HFF-Myc (cell line): ENCODE measurements around the gene SPTBN1.

ENCODE experiments used
- DNase-seq: peaks from one replicate; pipeline ENCODE4 v3.0.0-alpha.2; 2011; ENCODE audit warnings: low read depth; ENCODE audit errors: extremely low read depth
- H3K4me3 ChIP-seq: replicated peaks from 2 replicates; pipeline ENCODE4 v1.5.1; 2011; ENCODE audit warnings: low read depth, mild to moderate bottlenecking, control low read depth, low read length
- CTCF ChIP-seq: IDR thresholded peaks from 2 replicates; pipeline ENCODE4 v1.5.1; 2012; ENCODE audit warnings: mild to moderate bottlenecking, low read depth, low read length, control low read depth; ENCODE audit errors: missing control alignments

The SPTBN1 gene

DNA sequence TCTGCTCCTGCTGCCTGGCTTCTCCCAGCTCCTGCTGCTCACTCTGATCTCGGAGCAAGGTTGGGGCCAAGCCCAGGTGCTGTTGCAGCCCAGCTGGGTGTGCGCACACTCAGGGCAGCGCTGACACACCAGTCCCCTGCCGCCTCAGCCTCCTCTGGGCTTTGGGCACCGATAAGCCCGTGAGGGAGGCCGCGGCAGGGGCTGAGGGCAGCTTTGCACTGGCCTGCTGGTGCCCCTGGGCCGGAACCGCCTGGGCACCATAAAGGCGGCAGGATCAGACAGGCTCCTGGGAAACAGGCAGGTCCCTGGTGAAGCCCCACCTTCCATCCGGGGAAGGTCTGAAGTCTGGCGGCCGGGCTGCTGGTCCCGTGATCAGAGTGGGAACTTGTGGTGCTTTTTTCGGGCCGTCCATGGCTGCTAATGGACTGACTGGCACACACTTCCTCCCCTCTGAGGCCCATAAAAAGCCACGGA is 253.2 kb downstream of the SPTBN1 start:
- TF ChIP-seq CTCF = no peak
- DNase-seq = no peak
- peak overlapping the region; percentile 22; the same call in 1 of the 2 replicates for H3K4me3 ChIP-seq

DNA sequence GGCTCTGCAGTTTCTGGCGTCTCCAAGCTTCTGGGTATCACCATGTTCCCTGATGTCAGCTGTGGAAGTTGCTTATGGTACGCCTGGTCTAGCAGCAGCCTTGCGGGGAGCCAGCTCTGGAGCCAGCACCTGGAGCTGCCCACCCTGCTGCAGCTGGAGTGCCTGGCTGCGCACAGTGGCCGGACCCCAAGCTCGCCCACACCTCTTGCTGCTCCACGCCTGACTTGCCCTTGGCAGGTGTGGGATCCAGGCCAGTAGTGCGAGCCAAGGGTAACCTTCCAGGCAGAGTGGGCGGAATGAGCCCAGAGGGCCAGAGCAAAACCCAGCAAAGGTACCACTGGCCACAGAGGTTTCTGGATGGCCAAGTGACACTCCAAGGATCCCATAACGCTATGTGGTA is 254.1 kb downstream of the SPTBN1 start:
- DNase-seq = no peak
- H3K4me3 ChIP-seq = no peak overlapping the region
- no peak for TF ChIP-seq CTCF

DNA sequence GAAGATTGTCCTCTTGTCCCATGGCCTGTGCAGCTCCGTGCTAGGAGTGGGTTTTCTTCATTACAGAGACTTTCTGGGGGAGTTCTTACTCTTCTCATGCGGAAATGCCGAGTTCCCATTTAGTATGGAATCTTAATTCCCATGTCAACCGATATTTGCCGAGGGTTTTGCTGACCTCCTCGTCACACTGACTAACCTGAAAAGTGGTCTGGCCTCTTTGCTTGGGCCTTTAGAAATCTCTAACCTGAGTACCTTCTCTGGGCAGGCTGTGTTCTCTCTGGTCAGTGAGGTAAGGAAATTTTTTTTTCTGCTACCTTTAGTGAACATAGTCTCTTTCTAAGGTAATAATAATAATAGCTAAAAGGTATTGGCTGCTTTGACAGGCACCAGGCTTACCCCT is 256.4 kb downstream of the SPTBN1 start:
- no peak overlapping the region for H3K4me3 ChIP-seq
- no peak for DNase-seq
- TF ChIP-seq CTCF = no peak

- TF ChIP-seq CTCF = no peak
- DNase-seq = no peak
- H3K4me3 ChIP-seq = no peak overlapping the region
Observed at GRCh38 chr2:54714996-54715395, 258.9 kb downstream of the SPTBN1 start.

- TF ChIP-seq CTCF = no peak
- H3K4me3 ChIP-seq = no peak overlapping the region
- DNase-seq = no peak
Observed at GRCh38 chr2:54716375-54716774, 260.2 kb downstream of the SPTBN1 start.

DNA sequence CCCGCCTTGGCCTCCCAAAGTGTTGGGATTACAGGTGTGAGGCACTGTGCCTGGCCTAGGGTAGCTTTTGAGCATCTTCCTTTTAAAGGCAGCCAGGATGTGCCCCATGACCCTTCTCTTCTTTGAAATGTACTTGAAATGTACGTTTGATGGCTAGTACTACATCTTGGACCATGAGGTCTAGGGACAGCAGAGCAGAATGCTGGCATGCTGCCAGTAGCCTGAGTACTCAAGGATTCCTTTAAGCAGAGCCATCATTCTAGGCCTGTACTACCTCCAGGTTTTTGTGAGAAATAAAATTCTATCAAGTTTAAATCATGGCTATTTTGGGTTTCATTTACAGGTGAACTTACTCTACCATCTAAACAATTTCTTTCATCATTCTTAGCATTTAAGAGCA is 264.4 kb downstream of the SPTBN1 start:
- no peak for DNase-seq
- no peak overlapping the region for H3K4me3 ChIP-seq
- TF ChIP-seq CTCF = no peak
